Panc1 (cell line): ENCODE measurements around the gene SMIM12.

Source experiments
- POLR2AphosphoS5 ChIP-seq: IDR thresholded peaks from 2 replicates; pipeline ENCODE4 v1.6.1; 2012; ENCODE audit warnings: mild to moderate bottlenecking, low read depth, low read length, moderate library complexity
- SIN3A ChIP-seq: IDR thresholded peaks from 2 replicates; pipeline ENCODE4 v1.6.1; 2012; ENCODE audit warnings: low read depth, mild to moderate bottlenecking, low read length, moderate library complexity, borderline replicate concordance; ENCODE audit not compliant: insufficient read depth
- TCF7L2 ChIP-seq: IDR thresholded peaks from 2 replicates; pipeline ENCODE4 v1.6.1; 2011; ENCODE audit warnings: mild to moderate bottlenecking, low read depth, low read length, inconsistent platforms
- TF ChIP-seq, protein P1 (sequence below): fragments of 450-650 bp; IDR thresholded peaks from 2 replicates; pipeline ENCODE4 v1.5.1; 2017; ENCODE audit warnings: mild to moderate bottlenecking
- TF ChIP-seq, protein P2 (sequence below), 2 experiments: IDR thresholded peaks; 2 replicates each; pipeline ENCODE4 v1.6.1; 2011 to 2012; ENCODE audit warnings: low read depth in 2 of 2, control low read depth in 1 of 2, low read length in 1 of 2, mild to moderate bottlenecking in 1 of 2, moderate library complexity in 1 of 2; ENCODE audit not compliant: insufficient read depth in 1 of 2

DNA sequence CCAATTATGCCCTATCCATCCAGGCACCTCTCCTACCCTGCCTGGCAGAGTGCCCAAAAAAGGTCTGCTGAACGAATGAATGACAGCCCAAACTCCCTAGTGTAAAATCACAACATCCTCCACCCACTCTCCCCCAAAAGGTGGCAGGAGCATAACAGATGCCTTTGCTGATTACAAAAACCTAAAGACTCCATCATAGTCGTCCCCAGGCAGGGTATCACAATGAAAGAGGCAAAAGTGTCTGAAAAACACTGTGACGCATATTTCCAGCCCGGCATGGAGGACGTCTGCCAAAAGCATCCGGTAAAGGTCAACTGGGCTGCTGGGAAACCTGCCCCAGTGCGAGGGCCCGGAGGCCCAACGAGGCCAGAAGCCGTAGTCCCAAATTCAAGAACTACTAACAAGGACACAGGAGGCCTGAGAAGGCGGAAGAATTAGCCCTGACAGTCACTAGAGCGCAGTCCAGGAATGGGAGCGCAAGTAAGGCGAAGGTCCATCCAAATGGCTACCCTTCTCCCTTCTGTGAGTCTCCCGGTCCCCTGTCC lies 576 bp downstream of the SMIM12 start:
- TF ChIP-seq, protein P1, sequence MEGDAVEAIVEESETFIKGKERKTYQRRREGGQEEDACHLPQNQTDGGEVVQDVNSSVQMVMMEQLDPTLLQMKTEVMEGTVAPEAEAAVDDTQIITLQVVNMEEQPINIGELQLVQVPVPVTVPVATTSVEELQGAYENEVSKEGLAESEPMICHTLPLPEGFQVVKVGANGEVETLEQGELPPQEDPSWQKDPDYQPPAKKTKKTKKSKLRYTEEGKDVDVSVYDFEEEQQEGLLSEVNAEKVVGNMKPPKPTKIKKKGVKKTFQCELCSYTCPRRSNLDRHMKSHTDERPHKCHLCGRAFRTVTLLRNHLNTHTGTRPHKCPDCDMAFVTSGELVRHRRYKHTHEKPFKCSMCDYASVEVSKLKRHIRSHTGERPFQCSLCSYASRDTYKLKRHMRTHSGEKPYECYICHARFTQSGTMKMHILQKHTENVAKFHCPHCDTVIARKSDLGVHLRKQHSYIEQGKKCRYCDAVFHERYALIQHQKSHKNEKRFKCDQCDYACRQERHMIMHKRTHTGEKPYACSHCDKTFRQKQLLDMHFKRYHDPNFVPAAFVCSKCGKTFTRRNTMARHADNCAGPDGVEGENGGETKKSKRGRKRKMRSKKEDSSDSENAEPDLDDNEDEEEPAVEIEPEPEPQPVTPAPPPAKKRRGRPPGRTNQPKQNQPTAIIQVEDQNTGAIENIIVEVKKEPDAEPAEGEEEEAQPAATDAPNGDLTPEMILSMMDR = no peak
- TF ChIP-seq POLR2AphosphoS5 (no peak), SIN3A (no peak), TCF7L2 (no peak)
- TF ChIP-seq, protein P2, sequence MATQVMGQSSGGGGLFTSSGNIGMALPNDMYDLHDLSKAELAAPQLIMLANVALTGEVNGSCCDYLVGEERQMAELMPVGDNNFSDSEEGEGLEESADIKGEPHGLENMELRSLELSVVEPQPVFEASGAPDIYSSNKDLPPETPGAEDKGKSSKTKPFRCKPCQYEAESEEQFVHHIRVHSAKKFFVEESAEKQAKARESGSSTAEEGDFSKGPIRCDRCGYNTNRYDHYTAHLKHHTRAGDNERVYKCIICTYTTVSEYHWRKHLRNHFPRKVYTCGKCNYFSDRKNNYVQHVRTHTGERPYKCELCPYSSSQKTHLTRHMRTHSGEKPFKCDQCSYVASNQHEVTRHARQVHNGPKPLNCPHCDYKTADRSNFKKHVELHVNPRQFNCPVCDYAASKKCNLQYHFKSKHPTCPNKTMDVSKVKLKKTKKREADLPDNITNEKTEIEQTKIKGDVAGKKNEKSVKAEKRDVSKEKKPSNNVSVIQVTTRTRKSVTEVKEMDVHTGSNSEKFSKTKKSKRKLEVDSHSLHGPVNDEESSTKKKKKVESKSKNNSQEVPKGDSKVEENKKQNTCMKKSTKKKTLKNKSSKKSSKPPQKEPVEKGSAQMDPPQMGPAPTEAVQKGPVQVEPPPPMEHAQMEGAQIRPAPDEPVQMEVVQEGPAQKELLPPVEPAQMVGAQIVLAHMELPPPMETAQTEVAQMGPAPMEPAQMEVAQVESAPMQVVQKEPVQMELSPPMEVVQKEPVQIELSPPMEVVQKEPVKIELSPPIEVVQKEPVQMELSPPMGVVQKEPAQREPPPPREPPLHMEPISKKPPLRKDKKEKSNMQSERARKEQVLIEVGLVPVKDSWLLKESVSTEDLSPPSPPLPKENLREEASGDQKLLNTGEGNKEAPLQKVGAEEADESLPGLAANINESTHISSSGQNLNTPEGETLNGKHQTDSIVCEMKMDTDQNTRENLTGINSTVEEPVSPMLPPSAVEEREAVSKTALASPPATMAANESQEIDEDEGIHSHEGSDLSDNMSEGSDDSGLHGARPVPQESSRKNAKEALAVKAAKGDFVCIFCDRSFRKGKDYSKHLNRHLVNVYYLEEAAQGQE (IDR thresholded peaks at IDR 0.05; ENCODE audit: insufficient read depth in 1 of 2, low read depth in 2 of 2, low read length in 1 of 2) = 0 out of 4 replicates have a peak, but pooled peaks of 1 of the 2 experiments have one; percentile 4
